ENCODE results near the gene MEX3C.

The MEX3C gene

DNA sequence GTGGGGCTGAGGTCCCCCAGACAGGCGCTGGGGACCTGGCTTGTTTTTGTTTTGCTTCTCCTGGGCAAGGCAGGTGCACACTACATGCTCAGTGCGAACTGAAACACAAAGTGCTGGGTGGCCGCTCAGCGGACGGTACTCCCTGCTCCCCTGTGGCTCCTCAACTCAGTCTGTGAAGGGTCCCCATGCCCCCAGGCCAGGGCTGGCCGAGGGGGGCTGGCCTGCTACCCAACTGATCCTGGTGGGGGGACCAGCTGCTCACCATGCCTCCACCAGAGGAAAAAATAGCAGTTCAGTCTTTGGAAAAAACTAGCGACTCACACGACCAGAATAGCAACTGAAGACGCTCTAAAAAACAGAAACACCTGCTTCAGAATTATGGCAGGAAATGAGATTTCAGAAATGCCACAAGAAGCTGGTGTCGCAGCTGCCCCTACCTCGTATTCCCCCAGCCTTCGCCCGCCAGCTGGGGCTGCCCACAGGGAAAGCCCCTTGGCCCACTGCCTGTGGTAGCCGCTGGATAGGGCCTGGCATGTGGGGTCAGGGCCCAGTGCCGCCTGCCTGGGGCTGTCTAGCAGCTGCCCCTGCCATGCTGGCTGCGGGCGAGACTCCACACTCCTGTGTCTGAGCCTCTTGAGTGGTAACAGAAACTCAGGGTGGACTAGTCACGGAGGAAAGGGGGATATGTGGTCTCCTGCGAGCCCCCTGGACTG, 43.7 kb downstream of the MEX3C start:
- DNase-seq (ENCODE audit: extremely low read depth, low read depth): no peak
- TF ChIP-seq, protein P1, sequence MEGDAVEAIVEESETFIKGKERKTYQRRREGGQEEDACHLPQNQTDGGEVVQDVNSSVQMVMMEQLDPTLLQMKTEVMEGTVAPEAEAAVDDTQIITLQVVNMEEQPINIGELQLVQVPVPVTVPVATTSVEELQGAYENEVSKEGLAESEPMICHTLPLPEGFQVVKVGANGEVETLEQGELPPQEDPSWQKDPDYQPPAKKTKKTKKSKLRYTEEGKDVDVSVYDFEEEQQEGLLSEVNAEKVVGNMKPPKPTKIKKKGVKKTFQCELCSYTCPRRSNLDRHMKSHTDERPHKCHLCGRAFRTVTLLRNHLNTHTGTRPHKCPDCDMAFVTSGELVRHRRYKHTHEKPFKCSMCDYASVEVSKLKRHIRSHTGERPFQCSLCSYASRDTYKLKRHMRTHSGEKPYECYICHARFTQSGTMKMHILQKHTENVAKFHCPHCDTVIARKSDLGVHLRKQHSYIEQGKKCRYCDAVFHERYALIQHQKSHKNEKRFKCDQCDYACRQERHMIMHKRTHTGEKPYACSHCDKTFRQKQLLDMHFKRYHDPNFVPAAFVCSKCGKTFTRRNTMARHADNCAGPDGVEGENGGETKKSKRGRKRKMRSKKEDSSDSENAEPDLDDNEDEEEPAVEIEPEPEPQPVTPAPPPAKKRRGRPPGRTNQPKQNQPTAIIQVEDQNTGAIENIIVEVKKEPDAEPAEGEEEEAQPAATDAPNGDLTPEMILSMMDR (IDR thresholded peaks at IDR 0.05; ENCODE audit: low read depth, low read length): no peak

DNA sequence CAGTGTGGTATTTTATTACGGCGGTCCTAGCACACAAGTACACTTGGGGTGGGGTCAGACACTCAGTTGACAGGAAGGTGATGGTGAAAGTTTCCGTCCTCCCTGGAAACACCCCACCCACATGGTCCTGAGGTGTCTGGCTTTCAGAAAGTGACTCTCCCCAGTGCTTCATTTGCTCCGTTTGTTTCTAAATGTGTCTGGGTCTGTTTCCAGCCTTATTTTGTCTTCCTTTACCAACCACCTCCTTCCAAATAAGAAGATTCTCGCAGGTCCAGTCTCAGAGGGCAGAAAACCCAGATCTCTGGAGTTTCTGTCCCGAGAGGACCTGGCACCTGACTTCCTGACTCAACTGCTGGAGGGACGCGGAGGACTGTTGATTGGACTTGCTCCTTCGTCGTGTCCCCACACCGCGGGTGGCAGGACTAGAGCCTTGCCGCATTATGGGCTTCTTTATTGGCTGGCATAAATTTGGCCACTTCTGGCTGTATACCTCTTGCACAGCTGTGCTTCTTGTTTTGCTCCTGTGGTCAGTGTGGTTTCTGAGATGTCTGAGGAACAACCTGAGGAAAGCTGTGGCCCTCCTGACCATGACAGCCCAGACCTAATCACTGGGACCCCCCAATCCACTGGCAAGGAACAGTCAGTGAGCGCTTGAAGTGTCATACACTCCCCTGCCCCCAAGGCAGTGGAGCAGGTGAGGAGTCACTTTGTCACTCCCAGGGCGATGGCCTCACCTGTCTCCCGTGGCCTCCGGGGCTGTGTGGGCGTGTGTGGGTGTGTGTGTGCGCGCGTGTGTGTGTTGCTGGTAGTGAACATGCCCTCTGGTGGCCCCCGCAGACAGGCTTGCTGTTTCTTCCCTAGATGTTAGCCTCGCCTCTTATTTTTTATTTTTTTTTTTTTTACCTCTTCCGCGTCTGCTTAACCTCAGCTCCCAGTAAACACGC, 45.6 kb downstream of the MEX3C start:
- no peak for DNase-seq (ENCODE audit: extremely low read depth, low read depth)
- TF ChIP-seq, protein P1 (IDR thresholded peaks at IDR 0.05; ENCODE audit: low read depth, low read length): no peak

DNA sequence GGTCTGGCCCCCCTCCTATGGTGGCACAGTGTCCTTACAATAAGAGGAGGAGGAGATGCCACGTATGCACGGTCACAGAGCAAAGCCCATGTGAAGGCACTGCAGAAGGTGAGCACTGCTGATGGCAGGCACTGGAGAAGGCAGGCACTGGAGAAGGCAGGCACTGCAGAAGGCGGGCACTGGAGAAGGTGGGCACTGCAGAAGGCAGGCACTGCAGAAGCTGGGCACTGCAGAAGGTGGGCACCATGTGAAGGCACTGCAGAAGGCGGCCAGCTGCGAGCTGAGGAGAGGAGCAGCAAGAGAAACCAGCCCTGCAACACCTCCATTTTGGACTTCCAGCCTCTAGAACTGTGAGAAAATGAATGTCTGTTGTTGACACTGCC, 46.3 kb downstream of the MEX3C start:
- no peak for DNase-seq (ENCODE audit: extremely low read depth, low read depth)
- TF ChIP-seq, protein P1 (IDR thresholded peaks at IDR 0.05; ENCODE audit: low read depth, low read length): no peak

DNA sequence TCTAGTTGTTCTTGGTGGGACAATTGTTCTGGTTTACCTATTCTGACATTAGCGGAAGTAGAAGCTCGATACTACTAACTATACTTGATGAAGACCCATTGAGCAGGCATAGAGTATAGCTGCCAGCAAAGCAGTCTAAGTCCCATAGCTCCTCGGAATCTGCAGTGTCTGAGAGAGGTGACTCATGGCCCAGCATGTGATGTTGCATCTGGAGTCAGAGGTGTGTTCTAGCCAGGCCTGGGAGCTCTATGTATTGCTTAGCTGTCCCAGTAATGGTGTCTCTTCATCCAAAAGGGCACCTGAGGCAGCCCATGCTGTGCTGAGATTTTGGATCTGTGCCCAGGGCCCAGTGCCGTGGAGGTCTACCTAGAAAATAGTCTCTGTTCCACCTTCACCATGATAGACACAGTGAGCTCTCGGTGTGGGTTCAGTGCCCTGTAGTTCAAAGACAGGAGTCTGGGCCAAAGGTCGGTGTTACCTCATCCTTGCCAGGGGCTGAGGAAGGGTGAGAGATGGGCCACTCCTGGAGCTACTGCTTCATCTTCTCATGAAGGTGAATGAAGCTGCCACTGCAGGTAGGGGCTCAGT, 47.3 kb downstream of the MEX3C start:
- TF ChIP-seq, protein P1 (IDR thresholded peaks at IDR 0.05; ENCODE audit: low read depth, low read length): no peak
- DNase-seq (ENCODE audit: extremely low read depth, low read depth): no peak

DNA sequence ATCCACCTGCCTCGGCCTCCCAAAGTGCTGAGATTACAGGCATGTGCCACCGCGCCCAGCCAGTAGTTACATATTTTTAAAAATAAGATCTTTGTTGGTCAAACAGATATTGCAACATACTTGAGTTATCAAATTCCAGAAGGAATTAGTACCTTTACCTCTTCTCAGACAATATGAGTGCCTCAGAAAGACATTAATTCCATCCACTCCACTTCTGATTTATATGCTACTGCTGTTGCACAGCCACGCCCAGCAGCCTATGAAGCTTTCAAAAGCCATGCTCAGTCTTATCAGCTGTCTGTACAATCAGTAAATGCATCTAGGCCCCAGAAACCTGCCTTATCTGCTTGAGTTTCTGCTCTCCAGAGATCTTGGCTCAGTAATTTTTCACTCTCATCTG, 47.8 kb downstream of the MEX3C start:
- no peak for DNase-seq (ENCODE audit: extremely low read depth, low read depth)
- TF ChIP-seq, protein P1 (IDR thresholded peaks at IDR 0.05; ENCODE audit: low read depth, low read length): no peak

DNA sequence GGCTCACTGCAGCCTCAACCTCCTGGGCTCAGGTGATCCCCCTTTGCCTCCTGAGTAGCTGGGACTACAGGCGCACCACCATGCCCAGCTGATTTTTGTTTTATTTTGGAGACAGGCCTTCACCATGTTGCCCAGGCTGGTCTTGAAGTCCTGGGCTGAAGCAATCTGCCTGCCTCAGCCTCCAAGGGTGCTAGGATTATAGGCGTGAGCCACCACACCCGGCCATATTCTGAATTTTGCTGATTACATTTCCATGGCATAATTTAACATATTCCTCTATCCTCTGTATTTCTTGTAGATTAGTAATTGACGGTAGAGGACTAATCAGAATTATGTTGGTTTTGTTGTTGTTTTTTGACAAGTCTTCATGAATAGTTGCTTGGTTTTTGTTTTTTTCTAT, 50.6 kb downstream of the MEX3C start:
- DNase-seq (ENCODE audit: extremely low read depth, low read depth): no peak
- TF ChIP-seq, protein P1 (IDR thresholded peaks at IDR 0.05; ENCODE audit: low read depth, low read length): no peak

DNA sequence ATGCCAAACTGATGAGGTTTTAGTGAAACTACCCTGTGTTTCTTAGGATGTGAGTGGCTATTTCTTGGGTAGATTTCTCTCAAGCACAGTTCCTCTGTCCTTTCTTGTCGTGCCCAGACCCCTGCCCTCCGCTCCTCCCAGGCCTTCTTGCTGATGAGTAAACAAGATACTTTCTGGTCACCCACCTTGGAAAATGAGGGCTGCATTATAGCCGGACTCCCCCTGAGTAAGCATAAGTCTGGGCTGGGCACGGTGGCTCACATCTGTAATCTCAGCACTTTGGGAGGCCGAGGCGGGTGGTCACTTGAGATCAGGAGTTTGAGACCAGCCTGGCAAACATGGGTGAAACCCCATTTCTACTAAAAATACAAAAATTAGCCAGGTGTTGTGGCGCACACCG, 58.5 kb downstream of the MEX3C start:
- DNase-seq (ENCODE audit: extremely low read depth, low read depth): no peak
- TF ChIP-seq, protein P1 (IDR thresholded peaks at IDR 0.05; ENCODE audit: low read depth, low read length): no peak

Data from AG09319 (cell line).